Activated CD4-positive, alpha-beta T cell treated with anti-CD3 and anti-CD28 coated beads, Interleukin-2, amount 10 ng/mL, durations not matched to agents 7 days and 5 days (primary cell): ENCODE data around the gene HNRNPUL1. TPM values are rescaled to one million over a fixed set of nuclear protein-coding genes. Genes with fewer than 3 reads are reported as not detected.

Source experiments
- CTCF ChIA-PET: fragments of 350-600 bp; sonication (Branson Sonifier 250); formaldehyde crosslinking; loops from one replicate; lab custom pipeline; 2021; ENCODE audit warnings: antibody characterized with exemption; lab: Charles Lee
- POLR2A ChIA-PET: fragments of 350-600 bp; sonication (Branson Sonifier 250); formaldehyde crosslinking; loops from one replicate; lab custom pipeline; 2021; ENCODE audit warnings: antibody characterized with exemption; lab: Charles Lee
- DNase-seq: peaks from one replicate; pipeline ENCODE4 v3.0.0-alpha.2; 2020
- H3K27ac Mint-ChIP-seq: one replicate; pipeline ENCODE4 v1.8.0; 2021; ENCODE audit warnings: mild to moderate bottlenecking, moderate library complexity, mixed read lengths
- H3K27me3 Mint-ChIP-seq: one replicate; pipeline ENCODE4 v1.8.0; 2021; ENCODE audit warnings: mixed read lengths
- H3K36me3 Mint-ChIP-seq: one replicate; pipeline ENCODE4 v1.8.0; 2021; ENCODE audit warnings: low read depth, mixed read lengths
- H3K4me1 Mint-ChIP-seq: one replicate; pipeline ENCODE4 v1.8.0; 2021; ENCODE audit warnings: mixed read lengths
- H3K4me3 Mint-ChIP-seq: one replicate; pipeline ENCODE4 v1.8.0; 2021; ENCODE audit warnings: mild to moderate bottlenecking, moderate library complexity, mixed read lengths
- H3K9me3 Mint-ChIP-seq: one replicate; pipeline ENCODE4 v1.8.0; 2021; ENCODE audit warnings: mixed read lengths
- total RNA-seq, 2 experiments: library from RNA; stranded (reverse); gene quantifications; one replicate each; pipeline ENCODE4 v1.2.3, GENCODE V29; 2021

The HNRNPUL1 gene
- total RNA-seq, 2 experiments from 2014 or later = 333 to 348 TPM

DNA sequence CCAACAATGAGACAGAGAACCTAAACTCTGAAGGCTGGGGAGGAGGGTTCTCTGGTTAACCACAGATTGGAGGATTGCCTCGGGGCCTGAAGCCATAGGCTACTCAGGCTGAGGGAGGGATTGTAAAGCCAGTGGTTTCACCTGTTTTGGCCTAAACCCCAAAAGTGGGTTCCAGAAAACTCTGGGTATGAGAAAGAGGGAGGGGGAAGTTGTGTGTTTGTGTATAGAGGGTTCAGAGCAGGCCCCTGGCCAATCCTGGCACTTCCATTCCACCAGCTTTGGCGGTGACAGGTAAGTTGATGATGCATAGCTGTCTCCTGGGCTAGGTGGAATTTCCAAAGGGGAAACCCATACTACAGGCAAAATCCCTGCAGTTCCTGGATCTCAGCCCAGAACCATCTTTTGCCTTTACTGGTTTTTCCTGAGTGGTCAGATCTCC, 32.3 kb downstream of the HNRNPUL1 start:
- no peak for DNase-seq
- Mint-ChIP-seq H3K27ac (peak overlapping the region; percentile 76), H3K27me3 (no peaks in the 10 kb centered on the region), H3K4me3 (no peak overlapping the region), H3K4me1 (peaks cover 69% of the 10 kb centered on the region), H3K36me3 (peaks cover 84% of the 10 kb centered on the region), H3K9me3 (no peaks in the 10 kb centered on the region)
- CTCF ChIA-PET = interaction anchor here (0.6 kb wide), 1 partner anchor 12 kb away, joined by 4 read pairs; no protein-coding TSS in a partner anchor
- POLR2A ChIA-PET = interaction anchor here (0.5 kb wide), 1 partner anchor 10 kb away, joined by 3 read pairs; no protein-coding TSS in a partner anchor

DNA sequence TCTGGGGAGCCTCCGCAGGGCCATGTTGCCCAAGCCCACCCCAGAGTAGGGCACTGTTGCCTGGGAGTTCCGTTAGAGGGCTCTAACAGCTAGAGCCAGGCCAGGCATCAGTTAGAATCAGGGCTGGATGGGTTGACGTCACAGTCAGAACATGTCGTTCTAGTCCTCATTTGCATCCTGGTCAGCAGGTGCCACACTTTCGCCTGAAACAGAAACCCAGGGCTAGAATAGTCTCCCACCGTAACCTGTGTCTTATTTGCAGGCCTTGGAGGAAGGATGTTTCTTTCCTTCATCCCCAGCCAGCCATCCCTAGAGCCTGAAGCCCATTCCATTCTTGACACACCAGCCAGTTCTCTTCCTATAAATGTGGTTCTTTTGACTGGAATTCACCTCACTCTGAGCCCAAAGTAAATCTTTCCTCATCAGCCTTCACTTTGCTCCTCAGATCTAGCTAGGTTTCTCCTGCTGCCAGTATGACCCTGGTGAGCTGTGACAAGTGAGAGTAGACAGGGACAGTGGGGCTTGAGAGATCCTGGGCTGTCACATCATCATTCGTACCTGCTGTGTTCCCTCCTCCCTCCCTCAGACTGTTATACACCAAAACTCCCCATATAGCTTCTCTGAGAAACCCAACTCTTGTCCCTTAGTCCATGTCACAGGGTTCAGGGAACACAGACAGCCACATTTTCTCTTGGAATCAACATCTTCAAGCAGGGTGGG, 33.6 kb downstream of the HNRNPUL1 start:
- H3K4me3 Mint-ChIP-seq = no peak overlapping the region
- DNase-seq = no peak

GRCh38 chr19:41298348-41298964, 34.3 kb downstream of the HNRNPUL1 start:
- ChIA-PET CTCF (interaction anchor here (0.8 to 2.7 kb wide), 6 partner anchors 10 to 71 kb away, joined by 3 to 14 read pairs (median 4); no protein-coding TSS in a partner anchor), POLR2A (interaction anchor here (0.7 kb wide), 1 partner anchor 855 kb away, joined by 3 read pairs; no protein-coding TSS in a partner anchor)
- no peaks in the 10 kb centered on the region for H3K9me3 Mint-ChIP-seq
- no peaks in the 10 kb centered on the region for H3K27me3 Mint-ChIP-seq
- H3K36me3 Mint-ChIP-seq = peaks cover 91% of the 10 kb centered on the region
- no peak overlapping the region for H3K4me3 Mint-ChIP-seq
- H3K4me1 Mint-ChIP-seq = peaks cover 89% of the 10 kb centered on the region
- peak overlapping the region; percentile 76 for H3K27ac Mint-ChIP-seq
- no peak for DNase-seq

More for the DNA sequence above, 33.6 kb downstream of the HNRNPUL1 start:
- Mint-ChIP-seq H3K36me3 (peaks cover 87% of the 10 kb centered on the region), H3K27me3 (no peaks in the 10 kb centered on the region), H3K9me3 (no peaks in the 10 kb centered on the region), H3K4me1 (peaks cover 82% of the 10 kb centered on the region), H3K27ac (peak overlapping the region; percentile 76)
- CTCF ChIA-PET = interaction anchor here (0.6 to 2.7 kb wide), 6 partner anchors 10 to 72 kb away, joined by 3 to 14 read pairs (median 4); no protein-coding TSS in a partner anchor
- POLR2A ChIA-PET = interaction anchor here (0.7 kb wide), 1 partner anchor 855 kb away, joined by 3 read pairs; no protein-coding TSS in a partner anchor

DNA sequence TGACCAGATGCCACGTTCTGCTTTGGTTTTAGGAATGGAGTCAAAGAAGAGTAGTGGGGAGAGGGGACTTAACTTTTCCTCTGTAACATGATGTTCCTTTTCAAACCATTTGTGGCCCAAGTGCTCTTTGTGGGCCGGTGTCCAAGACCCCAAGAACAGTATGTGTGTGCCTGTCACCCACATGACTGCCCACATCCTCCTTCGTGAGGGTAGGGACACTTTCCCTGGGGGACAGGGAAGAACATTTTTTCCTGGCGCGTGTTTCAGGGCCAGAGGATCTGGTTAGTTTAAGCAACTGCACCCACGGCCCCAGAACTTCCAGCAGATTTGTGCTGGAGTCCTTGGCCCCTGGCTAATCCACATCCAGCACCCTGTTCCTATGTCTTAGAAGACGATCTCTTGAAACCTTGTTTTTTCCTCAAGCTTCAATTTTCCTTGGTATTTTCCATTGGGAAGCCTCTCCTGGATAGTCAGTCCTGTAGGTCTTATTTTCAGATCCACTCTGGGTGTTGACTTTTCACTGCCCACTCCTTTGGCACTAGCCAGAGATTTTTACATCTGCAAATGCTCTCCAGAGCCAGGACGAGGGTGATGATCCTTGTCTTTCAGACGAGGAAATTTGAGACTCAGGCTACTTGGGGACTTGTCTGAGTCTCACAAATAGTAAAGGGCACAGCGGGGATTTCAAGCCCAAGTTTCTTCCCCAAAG, 35.0 kb downstream of the HNRNPUL1 start:
- Mint-ChIP-seq H3K4me1 (peaks cover 97% of the 10 kb centered on the region), H3K9me3 (no peaks in the 10 kb centered on the region), H3K4me3 (no peak overlapping the region), H3K27me3 (no peaks in the 10 kb centered on the region), H3K27ac (peak overlapping the region; percentile 71), H3K36me3 (peaks cover 91% of the 10 kb centered on the region)
- CTCF ChIA-PET = interaction anchor here (0.5 to 2.7 kb wide), 4 partner anchors 9 to 95 kb away, joined by 3 to 14 read pairs (median 4); no protein-coding TSS in a partner anchor
- POLR2A ChIA-PET = no interaction called here
- DNase-seq = no peak

GRCh38 chr19:41299755-41300089, 35.5 kb downstream of the HNRNPUL1 start:
- POLR2A ChIA-PET = no interaction called here

GRCh38 chr19:41300555-41300954, 36.4 kb downstream of the HNRNPUL1 start:
- Mint-ChIP-seq H3K27ac (peak overlapping the region; percentile 71), H3K27me3 (no peaks in the 10 kb centered on the region), H3K36me3 (peaks cover 91% of the 10 kb centered on the region), H3K9me3 (no peaks in the 10 kb centered on the region), H3K4me3 (no peak overlapping the region), H3K4me1 (peaks cover 99% of the 10 kb centered on the region)
- ChIA-PET POLR2A (no interaction called here), CTCF (interaction anchor here (0.6 to 3.9 kb wide), 5 partner anchors 9 to 96 kb away, joined by 3 to 30 read pairs (median 5); partner anchors contain the start of gene HNRNPUL1)
- DNase-seq = no peak

More at GRCh38 chr19:41299755-41300089, 35.5 kb downstream of the HNRNPUL1 start:
- peak; percentile 42 for DNase-seq
- H3K27me3 Mint-ChIP-seq = no peaks in the 10 kb centered on the region
- H3K9me3 Mint-ChIP-seq = no peaks in the 10 kb centered on the region
- H3K4me3 Mint-ChIP-seq = no peak overlapping the region
- peaks cover 91% of the 10 kb centered on the region for H3K36me3 Mint-ChIP-seq
- H3K27ac Mint-ChIP-seq = peak overlapping the region; percentile 71
- CTCF ChIA-PET = interaction anchor here (1.4 to 2.7 kb wide), 2 partner anchors 9 to 52 kb away, joined by 5 to 14 read pairs; no protein-coding TSS in a partner anchor
- H3K4me1 Mint-ChIP-seq = peaks cover 99% of the 10 kb centered on the region

DNA sequence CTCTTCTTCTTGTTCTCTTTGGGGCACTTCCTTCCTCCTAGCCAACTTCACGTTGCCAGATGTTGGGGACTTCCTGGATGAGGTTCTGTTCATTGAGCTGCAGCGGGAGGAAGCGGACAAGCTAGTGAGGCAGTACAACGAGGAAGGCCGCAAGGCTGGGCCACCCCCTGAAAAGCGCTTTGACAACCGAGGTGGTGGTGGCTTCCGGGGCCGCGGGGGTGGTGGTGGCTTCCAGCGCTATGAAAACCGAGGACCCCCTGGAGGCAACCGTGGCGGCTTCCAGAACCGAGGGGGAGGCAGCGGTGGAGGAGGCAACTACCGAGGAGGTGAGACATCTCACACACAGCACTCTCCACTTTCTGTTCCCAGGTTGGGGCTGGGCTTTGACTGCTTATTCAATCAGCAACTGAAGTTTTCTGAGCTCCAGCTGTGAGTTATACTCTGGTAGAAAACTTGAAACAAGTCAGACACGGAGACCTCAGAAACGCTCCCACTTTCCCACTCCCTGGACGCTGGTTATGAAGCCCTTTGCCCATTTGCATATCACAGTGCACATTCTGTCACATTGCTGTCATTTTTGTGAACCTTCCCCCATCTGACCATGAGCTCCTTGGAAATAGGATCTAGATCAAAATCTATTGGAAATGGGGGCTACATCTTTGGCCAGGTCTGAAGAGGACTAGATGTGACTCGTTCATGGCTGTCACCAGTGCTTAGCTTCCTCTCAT, 38.6 kb downstream of the HNRNPUL1 start:
- Mint-ChIP-seq H3K9me3 (no peaks in the 10 kb centered on the region), H3K27me3 (no peaks in the 10 kb centered on the region), H3K4me3 (peak overlapping the region; percentile 78), H3K36me3 (peaks cover 91% of the 10 kb centered on the region), H3K27ac (peak overlapping the region; percentile 94), H3K4me1 (peaks cover 98% of the 10 kb centered on the region)
- POLR2A ChIA-PET = interaction anchor here (0.7 to 1.4 kb wide), 3 partner anchors 11 to 79 kb away, joined by 4 to 7 read pairs (median 4); partner anchors contain the start of gene HNRNPUL1
- CTCF ChIA-PET = interaction anchor here (0.5 to 3.9 kb wide), 13 partner anchors 9 to 668 kb away, joined by 3 to 30 read pairs (median 4); partner anchors contain the start of gene HNRNPUL1
- DNase-seq = peak; percentile 61

DNA sequence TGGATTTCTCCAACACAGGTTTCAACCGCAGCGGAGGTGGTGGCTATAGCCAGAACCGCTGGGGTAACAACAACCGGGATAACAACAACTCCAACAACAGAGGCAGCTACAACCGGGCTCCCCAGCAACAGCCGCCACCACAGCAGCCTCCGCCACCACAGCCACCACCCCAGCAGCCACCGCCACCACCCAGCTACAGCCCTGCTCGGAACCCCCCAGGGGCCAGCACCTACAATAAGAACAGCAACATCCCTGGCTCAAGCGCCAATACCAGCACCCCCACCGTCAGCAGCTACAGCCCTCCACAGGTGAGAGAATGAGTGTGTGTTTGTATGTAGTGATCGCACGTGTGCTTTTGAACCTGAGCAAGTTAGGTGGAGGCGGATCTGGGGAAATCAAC, 39.8 kb downstream of the HNRNPUL1 start:
- Mint-ChIP-seq H3K27me3 (no peaks in the 10 kb centered on the region), H3K4me3 (peak overlapping the region; percentile 78), H3K27ac (peak overlapping the region; percentile 94), H3K4me1 (peaks cover 99% of the 10 kb centered on the region), H3K9me3 (no peaks in the 10 kb centered on the region), H3K36me3 (peaks cover 85% of the 10 kb centered on the region)
- POLR2A ChIA-PET = interaction anchor here (1.4 kb wide), 1 partner anchor 40 kb away, joined by 7 read pairs; the partner anchor contains the start of gene HNRNPUL1
- CTCF ChIA-PET = interaction anchor here (1.2 to 3.9 kb wide), 4 partner anchors 10 to 669 kb away, joined by 3 to 30 read pairs (median 4); partner anchors contain the start of gene HNRNPUL1
- DNase-seq = no peak

- Mint-ChIP-seq H3K27me3 (no peaks in the 10 kb centered on the region), H3K27ac (peak overlapping the region; percentile 94), H3K36me3 (peaks cover 76% of the 10 kb centered on the region), H3K4me3 (peak overlapping the region; percentile 3), H3K9me3 (no peaks in the 10 kb centered on the region), H3K4me1 (peaks cover 95% of the 10 kb centered on the region)
- no peak for DNase-seq
- CTCF ChIA-PET = interaction anchor here (1.0 to 5.2 kb wide), 5 partner anchors 13 to 46 kb away, joined by 3 to 40 read pairs (median 5); partner anchors contain the start of gene HNRNPUL1
- POLR2A ChIA-PET = no interaction called here
Observed at GRCh38 chr19:41304706-41305483, 40.7 kb downstream of the HNRNPUL1 start.

- H3K27me3 Mint-ChIP-seq = no peaks in the 10 kb centered on the region
- H3K9me3 Mint-ChIP-seq = no peaks in the 10 kb centered on the region
- peak overlapping the region; percentile 99 for H3K27ac Mint-ChIP-seq
- H3K4me1 Mint-ChIP-seq = peaks cover 89% of the 10 kb centered on the region
- ChIA-PET POLR2A (interaction anchor here (0.6 to 0.7 kb wide), 2 partner anchors 9 to 46 kb away, joined by 3 read pairs; no protein-coding TSS in a partner anchor), CTCF (interaction anchor here (1.0 to 5.2 kb wide), 4 partner anchors 14 to 45 kb away, joined by 3 to 40 read pairs (median 4); partner anchors contain the start of gene HNRNPUL1)
- peak overlapping the region; percentile 94 for H3K4me3 Mint-ChIP-seq
- H3K36me3 Mint-ChIP-seq = peaks cover 70% of the 10 kb centered on the region
- DNase-seq = no peak
Observed at GRCh38 chr19:41305927-41306793, 42.0 kb downstream of the HNRNPUL1 start.
